Neural progenitor cell (in vitro differentiated cells): Measurements from ENCODE around the gene SP110. TPM values are rescaled to one million over a fixed set of nuclear protein-coding genes. Genes with fewer than 3 reads are reported as not detected.
A peak's percentile ranks its signal among the peaks of the same experiment; 100 is the strongest.
"Not testable (repeated sequence)": the region's sequence is repeated elsewhere in the genome, so short reads cannot be mapped to it uniquely, and the experiment has no call there.

ENCODE experiments used
- DNase-seq: peaks from one replicate; pipeline ENCODE4 v3.0.0-alpha.2; 2016; ENCODE audit warnings: low spot score
- H2AFZ ChIP-seq: fragments of 200-600 bp; sonication (generic); replicated peaks from 2 replicates; pipeline ENCODE4 v1.6.1; 2016; ENCODE audit warnings: antibody characterized with exemption
- H3F3A ChIP-seq: fragments of 200-600 bp; sonication (generic); 2 replicates; pipeline ENCODE4 v1.6.1; 2016; ENCODE audit warnings: antibody characterized with exemption, low read depth
- H3K27ac ChIP-seq: fragments of 200-600 bp; sonication (generic); 2 replicates; pipeline ENCODE4 v1.5.1; 2016; ENCODE audit warnings: mild to moderate bottlenecking
- H3K27me3 ChIP-seq: fragments of 200-600 bp; sonication (generic); 2 replicates; pipeline ENCODE4 v1.6.1; 2016; ENCODE audit warnings: mild to moderate bottlenecking, moderate library complexity
- H3K36me3 ChIP-seq: fragments of 200-600 bp; sonication (generic); 2 replicates; pipeline ENCODE4 v1.5.1; 2016
- H3K4me1 ChIP-seq: fragments of 200-600 bp; sonication (generic); 2 replicates; pipeline ENCODE4 v1.6.1; 2016; ENCODE audit warnings: mixed run types
- H3K4me2 ChIP-seq: fragments of 200-600 bp; sonication (generic); 2 replicates; pipeline ENCODE4 v1.6.1; 2016
- H3K4me3 ChIP-seq: fragments of 200-600 bp; sonication (generic); 2 replicates; pipeline ENCODE4 v1.5.1; 2016
- H3K79me2 ChIP-seq: fragments of 200-600 bp; sonication (generic); 2 replicates; pipeline ENCODE4 v1.6.1; 2016; ENCODE audit warnings: low read depth
- H3K9ac ChIP-seq: fragments of 200-600 bp; sonication (generic); 2 replicates; pipeline ENCODE4 v1.6.1; 2016
- H3K9me3 ChIP-seq: fragments of 200-600 bp; sonication (generic); 2 replicates; pipeline ENCODE4 v1.5.1; 2016; ENCODE audit warnings: low read depth
- H4K20me1 ChIP-seq: fragments of 200-600 bp; sonication (generic); 2 replicates; pipeline ENCODE4 v1.6.1; 2016; ENCODE audit warnings: low read depth
- H3K27ac Mint-ChIP-seq: 3 replicates; pipeline ENCODE4 v1.8.0; 2021; ENCODE audit warnings: mixed read lengths
- H3K27me3 Mint-ChIP-seq: 2 replicates; pipeline ENCODE4 v1.8.0; 2022; ENCODE audit warnings: low read depth, mild to moderate bottlenecking, inconsistent platforms, moderate library complexity, mixed read lengths; ENCODE audit not compliant: insufficient read depth
- H3K36me3 Mint-ChIP-seq: 3 replicates; pipeline ENCODE4 v1.8.0; 2021; ENCODE audit warnings: mixed read lengths
- H3K4me1 Mint-ChIP-seq: 3 replicates; pipeline ENCODE4 v1.8.0; 2021; ENCODE audit warnings: mixed read lengths
- H3K4me3 Mint-ChIP-seq: 3 replicates; pipeline ENCODE4 v1.8.0; 2021; ENCODE audit warnings: mild to moderate bottlenecking, moderate library complexity, mixed read lengths
- H3K9me3 Mint-ChIP-seq: 3 replicates; pipeline ENCODE4 v1.8.0; 2020; ENCODE audit warnings: mixed read lengths
- EZH2 ChIP-seq: fragments of 200-600 bp; sonication (generic); IDR thresholded peaks from 2 replicates; pipeline ENCODE4 v1.6.1; 2017; ENCODE audit warnings: antibody characterized with exemption, mild to moderate bottlenecking, moderate library complexity
- EZH2phosphoT487 ChIP-seq: fragments of 200-600 bp; sonication (generic); IDR thresholded peaks from 2 replicates; pipeline ENCODE4 v1.6.1; 2017; ENCODE audit warnings: antibody characterized with exemption
- total RNA-seq: library from RNA; depleted of rRNA; stranded (reverse); fragments of >200 nt; gene quantifications from 2 replicates; pipeline ENCODE4 v1.2.3, GENCODE V29; 2015; ENCODE audit warnings: low replicate concordance
- TF ChIP-seq, protein P1 (sequence below): fragments of 200-600 bp; sonication (generic); IDR thresholded peaks from 2 replicates; pipeline ENCODE4 v1.5.1; 2017; ENCODE audit warnings: antibody characterized with exemption, mild to moderate bottlenecking

The SP110 gene
- total RNA-seq, 1 donor from 2014 or later = 1.3 TPM

- no peak overlapping the region for H2AFZ ChIP-seq
- no peak overlapping the region for H3K4me3 Mint-ChIP-seq
- H3K4me1 ChIP-seq = peaks cover 7% of the 10 kb centered on the region
- peaks cover 2% of the 10 kb centered on the region for H3K27me3 Mint-ChIP-seq
- H3F3A ChIP-seq = no peaks in the 10 kb centered on the region
- no peak for DNase-seq
- H3K9me3 ChIP-seq = no peaks in the 10 kb centered on the region
- no peaks in the 10 kb centered on the region for H3K79me2 ChIP-seq
- H3K27me3 ChIP-seq = no peaks in the 10 kb centered on the region
- H3K27ac ChIP-seq = no peak overlapping the region
- no peak overlapping the region for H3K4me2 ChIP-seq
- no peaks in the 10 kb centered on the region for H3K36me3 ChIP-seq
- TF ChIP-seq EZH2 (no peak), EZH2phosphoT487 (no peak)
- TF ChIP-seq, protein P1, sequence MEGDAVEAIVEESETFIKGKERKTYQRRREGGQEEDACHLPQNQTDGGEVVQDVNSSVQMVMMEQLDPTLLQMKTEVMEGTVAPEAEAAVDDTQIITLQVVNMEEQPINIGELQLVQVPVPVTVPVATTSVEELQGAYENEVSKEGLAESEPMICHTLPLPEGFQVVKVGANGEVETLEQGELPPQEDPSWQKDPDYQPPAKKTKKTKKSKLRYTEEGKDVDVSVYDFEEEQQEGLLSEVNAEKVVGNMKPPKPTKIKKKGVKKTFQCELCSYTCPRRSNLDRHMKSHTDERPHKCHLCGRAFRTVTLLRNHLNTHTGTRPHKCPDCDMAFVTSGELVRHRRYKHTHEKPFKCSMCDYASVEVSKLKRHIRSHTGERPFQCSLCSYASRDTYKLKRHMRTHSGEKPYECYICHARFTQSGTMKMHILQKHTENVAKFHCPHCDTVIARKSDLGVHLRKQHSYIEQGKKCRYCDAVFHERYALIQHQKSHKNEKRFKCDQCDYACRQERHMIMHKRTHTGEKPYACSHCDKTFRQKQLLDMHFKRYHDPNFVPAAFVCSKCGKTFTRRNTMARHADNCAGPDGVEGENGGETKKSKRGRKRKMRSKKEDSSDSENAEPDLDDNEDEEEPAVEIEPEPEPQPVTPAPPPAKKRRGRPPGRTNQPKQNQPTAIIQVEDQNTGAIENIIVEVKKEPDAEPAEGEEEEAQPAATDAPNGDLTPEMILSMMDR = no peak
- H3K4me1 Mint-ChIP-seq = peaks cover 4% of the 10 kb centered on the region
- no peaks in the 10 kb centered on the region for H4K20me1 ChIP-seq
- H3K9ac ChIP-seq = no peak overlapping the region
- no peaks in the 10 kb centered on the region for H3K36me3 Mint-ChIP-seq
- no peak overlapping the region for H3K27ac Mint-ChIP-seq
- no peaks in the 10 kb centered on the region for H3K9me3 Mint-ChIP-seq
- H3K4me3 ChIP-seq = no peak overlapping the region
Observed at GRCh38 chr2:230267059-230267458, 47.3 kb upstream of the SP110 start.

- no peaks in the 10 kb centered on the region for H3K36me3 ChIP-seq
- no peaks in the 10 kb centered on the region for H3K9me3 ChIP-seq
- Mint-ChIP-seq H3K27me3 (peaks cover 2% of the 10 kb centered on the region), H3K4me3 (no peak overlapping the region), H3K4me1 (peaks cover 4% of the 10 kb centered on the region), H3K9me3 (no peaks in the 10 kb centered on the region), H3K27ac (no peak overlapping the region), H3K36me3 (no peaks in the 10 kb centered on the region)
- no peak overlapping the region for H3K27ac ChIP-seq
- no peak for DNase-seq
- no peak overlapping the region for H3K4me2 ChIP-seq
- H3K9ac ChIP-seq = no peak overlapping the region
- H3F3A ChIP-seq = no peaks in the 10 kb centered on the region
- H3K4me1 ChIP-seq = peaks cover 7% of the 10 kb centered on the region
- no peak overlapping the region for H3K4me3 ChIP-seq
- no peaks in the 10 kb centered on the region for H4K20me1 ChIP-seq
- H3K79me2 ChIP-seq = no peaks in the 10 kb centered on the region
- H2AFZ ChIP-seq = no peak overlapping the region
- no peaks in the 10 kb centered on the region for H3K27me3 ChIP-seq
- TF ChIP-seq, protein P1 = no peak
- TF ChIP-seq EZH2 = no peak
- no peak for TF ChIP-seq EZH2phosphoT487
Observed at GRCh38 chr2:230266638-230267037, 46.9 kb upstream of the SP110 start.

- DNase-seq = peak; percentile 45
- H3K9me3 Mint-ChIP-seq, H3K36me3 Mint-ChIP-seq, H3K9ac ChIP-seq, H3F3A ChIP-seq, H4K20me1 ChIP-seq, H3K27ac Mint-ChIP-seq, H3K27ac ChIP-seq, H3K4me3 ChIP-seq, H3K27me3 ChIP-seq, H3K79me2 ChIP-seq, H3K27me3 Mint-ChIP-seq, H3K4me1 ChIP-seq, H3K4me2 ChIP-seq, H3K9me3 ChIP-seq, H3K36me3 ChIP-seq, H3K4me1 Mint-ChIP-seq, H3K4me3 Mint-ChIP-seq: not testable (repeated sequence)
- H2AFZ ChIP-seq = peak overlapping the region; percentile 50
Observed at GRCh38 chr2:230264945-230265344, 45.2 kb upstream of the SP110 start.

DNA sequence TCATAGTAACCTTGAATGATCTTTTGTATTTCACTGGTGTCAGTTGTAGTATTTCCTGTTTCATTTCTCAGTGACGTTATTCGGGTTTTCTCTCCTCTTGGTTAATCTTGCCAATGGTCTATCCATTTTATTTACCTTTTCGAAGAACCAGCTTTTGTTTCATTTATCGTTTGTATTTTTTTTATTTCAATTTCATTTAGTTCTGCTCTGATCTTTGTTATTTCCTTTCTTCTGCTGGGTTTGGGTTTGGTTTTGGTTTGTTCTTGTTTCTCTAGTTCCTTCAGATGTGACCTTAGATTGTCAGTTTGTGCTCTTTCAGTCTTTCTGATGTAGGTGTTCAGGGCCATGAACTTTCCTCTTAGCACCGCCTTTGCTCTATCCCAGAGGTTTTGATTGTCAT is 42.5 kb upstream of the SP110 start:
- Histone ChIP-seq H3K27ac (no peak overlapping the region), H3K9ac (no peak overlapping the region), H3F3A (no peaks in the 10 kb centered on the region), H3K27me3 (no peaks in the 10 kb centered on the region), H3K4me3 (no peak overlapping the region), H4K20me1 (no peaks in the 10 kb centered on the region), H3K36me3 (no peaks in the 10 kb centered on the region), H2AFZ (no peak overlapping the region), H3K4me2 (no peak overlapping the region), H3K4me1 (peaks cover 7% of the 10 kb centered on the region), H3K9me3 (no peaks in the 10 kb centered on the region), H3K79me2 (no peaks in the 10 kb centered on the region)
- DNase-seq = no peak
- no peak overlapping the region for H3K27ac Mint-ChIP-seq
- H3K27me3 Mint-ChIP-seq = peaks cover 2% of the 10 kb centered on the region
- no peak overlapping the region for H3K4me3 Mint-ChIP-seq
- H3K36me3 Mint-ChIP-seq = no peaks in the 10 kb centered on the region
- no peak for TF ChIP-seq EZH2phosphoT487
- H3K9me3 Mint-ChIP-seq = peaks cover 5% of the 10 kb centered on the region
- peaks cover 4% of the 10 kb centered on the region for H3K4me1 Mint-ChIP-seq
